DOHH2 (cell line): ENCODE data around the gene KIF2A.

Source experiments
- EZH2phosphoT487 ChIP-seq: fragments of 200-600 bp; sonication (generic); IDR thresholded peaks from 2 replicates; pipeline ENCODE4 v1.6.1; 2017; ENCODE audit warnings: borderline replicate concordance, mild to moderate bottlenecking, antibody characterized with exemption, low read length, moderate library complexity, mixed read lengths
- TF ChIP-seq, protein P1 (sequence below): fragments of 200-600 bp; sonication (generic); IDR thresholded peaks from one replicate; pipeline ENCODE4 v1.5.1; 2014; ENCODE audit warnings: antibody characterized with exemption, mild to moderate bottlenecking, low read depth, low read length; ENCODE audit not compliant: poor library complexity, severe bottlenecking

DNA sequence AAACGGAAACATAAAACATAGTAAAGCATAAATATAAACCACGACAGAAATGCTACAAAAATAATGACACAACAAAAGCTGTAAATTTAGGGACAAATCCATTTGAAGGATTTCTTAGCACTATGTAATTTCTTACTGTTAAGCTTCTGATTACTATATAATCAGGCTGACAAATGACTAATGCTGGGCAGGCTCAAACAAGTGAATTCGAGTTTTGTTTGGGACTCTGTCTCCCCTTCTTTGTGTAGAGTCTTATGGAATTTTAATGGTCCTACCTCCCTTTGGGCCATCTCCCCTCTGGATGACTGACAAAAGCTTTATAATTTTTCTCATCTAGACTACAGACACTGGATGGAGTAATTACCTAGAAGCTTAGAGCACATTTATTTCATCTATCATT lies 24.6 kb upstream of the KIF2A start:
- TF ChIP-seq EZH2phosphoT487, result no peak
- TF ChIP-seq, protein P1, sequence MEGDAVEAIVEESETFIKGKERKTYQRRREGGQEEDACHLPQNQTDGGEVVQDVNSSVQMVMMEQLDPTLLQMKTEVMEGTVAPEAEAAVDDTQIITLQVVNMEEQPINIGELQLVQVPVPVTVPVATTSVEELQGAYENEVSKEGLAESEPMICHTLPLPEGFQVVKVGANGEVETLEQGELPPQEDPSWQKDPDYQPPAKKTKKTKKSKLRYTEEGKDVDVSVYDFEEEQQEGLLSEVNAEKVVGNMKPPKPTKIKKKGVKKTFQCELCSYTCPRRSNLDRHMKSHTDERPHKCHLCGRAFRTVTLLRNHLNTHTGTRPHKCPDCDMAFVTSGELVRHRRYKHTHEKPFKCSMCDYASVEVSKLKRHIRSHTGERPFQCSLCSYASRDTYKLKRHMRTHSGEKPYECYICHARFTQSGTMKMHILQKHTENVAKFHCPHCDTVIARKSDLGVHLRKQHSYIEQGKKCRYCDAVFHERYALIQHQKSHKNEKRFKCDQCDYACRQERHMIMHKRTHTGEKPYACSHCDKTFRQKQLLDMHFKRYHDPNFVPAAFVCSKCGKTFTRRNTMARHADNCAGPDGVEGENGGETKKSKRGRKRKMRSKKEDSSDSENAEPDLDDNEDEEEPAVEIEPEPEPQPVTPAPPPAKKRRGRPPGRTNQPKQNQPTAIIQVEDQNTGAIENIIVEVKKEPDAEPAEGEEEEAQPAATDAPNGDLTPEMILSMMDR, result no peak
